ENCODE measurements around the gene TNFRSF13B. TPM values are rescaled to one million over a fixed set of nuclear protein-coding genes. Genes with fewer than 3 reads are reported as not detected.
A peak's percentile ranks its signal among the peaks of the same experiment; 100 is the strongest.

The TNFRSF13B gene
- total RNA-seq (2014; rRNA removed) (not detected in 2 replicates), Bru-seq, nascent RNA (percentile 8 among the genes with signal in this experiment), BruChase-seq, experiment 1, labeled RNA remaining after a 6-hour chase (percentile 4 among the genes with signal in this experiment), BruChase-seq, experiment 2, labeled RNA remaining after a 2-hour chase (percentile 3 among the genes with signal in this experiment)
- long read RNA-seq: 0 reads

GRCh38 chr17:16971458-16972338, at the start of gene TNFRSF13B:
TSS of gene TNFRSF13B (minus strand) at chr17:16972118. CDS start at chr17:16972075, 43 bp downstream.
- no peaks in the 10 kb centered on the region for H3K79me2 ChIP-seq (ENCODE audit: low read length)
- no TSS peak for BruUV-seq (replicated peaks)
- H3K36me3 ChIP-seq (ENCODE audit: low read depth, low read length): no peaks in the 10 kb centered on the region
- H3K9me3 ChIP-seq (ENCODE audit: low read length): no peaks in the 10 kb centered on the region
- no peak within 1 kb of the TSS for H2AFZ ChIP-seq (ENCODE audit: low read length)
- intact Hi-C loops (cut with micrococcal nuclease): no loop called here
- H3K9me2 ChIP-seq (replicated peaks; ENCODE audit: low read length): no peaks in the 10 kb centered on the region
- no peak within 1 kb of the TSS for H3K27ac ChIP-seq (ENCODE audit: low read length)
- H3F3A ChIP-seq (ENCODE audit: low read length, unreplicated experiment): no peaks in the 10 kb centered on the region
- no peak within 1 kb of the TSS for H3K4me2 ChIP-seq (ENCODE audit: low read length)
- H3K9ac ChIP-seq (ENCODE audit: low read length): no peak within 1 kb of the TSS
- H3K4me3 ChIP-seq (ENCODE audit: low read length): no peak within 1 kb of the TSS
- H3K27me3 ChIP-seq (ENCODE audit: low read length): no peaks in the 10 kb centered on the region
- CTCF ChIA-PET: no interaction called here
- ATAC-seq (no peak), DNase-seq (no peak)
- POLR2A ChIA-PET (ENCODE audit: unreplicated experiment): no interaction called here
- TF ChIP-seq EZH2phosphoT487 (IDR thresholded peaks at IDR 0.05; ENCODE audit: borderline replicate concordance, low read length): no peak
- no peak for TF ChIP-seq CTCF (conservative IDR thresholded peaks at IDR 0.05; ENCODE audit: low read depth, low read length)
- TF ChIP-seq EZH2 (IDR thresholded peaks at IDR 0.05; ENCODE audit: low read length, unreplicated experiment): no peak
- peaks cover 7% of the 10 kb centered on the region; the same call in 1 of the 2 replicates for H3K4me1 ChIP-seq (ENCODE audit: insufficient read depth, low read length)
- H4K20me1 ChIP-seq (ENCODE audit: low read length): no peaks in the 10 kb centered on the region

- no peaks in the 10 kb centered on the region for H3K9me2 ChIP-seq (replicated peaks; ENCODE audit: low read length)
- CTCF ChIA-PET: no interaction called here
- H3F3A ChIP-seq (ENCODE audit: low read length, unreplicated experiment): no peaks in the 10 kb centered on the region
- BruUV-seq (replicated peaks): no TSS peak
- H3K79me2 ChIP-seq (ENCODE audit: low read length): peaks cover 20% of the 10 kb centered on the region; the same call in 1 of the 2 replicates
- H3K27ac ChIP-seq (ENCODE audit: low read length): no peak overlapping the region
- peaks cover 30% of the 10 kb centered on the region for H3K4me1 ChIP-seq (ENCODE audit: insufficient read depth, low read length)
- no peak for DNase-seq
- H4K20me1 ChIP-seq (ENCODE audit: low read length): no peaks in the 10 kb centered on the region
- H2AFZ ChIP-seq (ENCODE audit: low read length): no peak overlapping the region
- POLR2A ChIA-PET (ENCODE audit: unreplicated experiment): interaction anchor here (0.7 kb wide), 1 partner anchor 70 kb away, joined by 3 read pairs; no protein-coding TSS in a partner anchor
- no peak overlapping the region for H3K9ac ChIP-seq (ENCODE audit: low read length)
- H3K4me3 ChIP-seq (ENCODE audit: low read length): no peak overlapping the region
- no peaks in the 10 kb centered on the region for H3K9me3 ChIP-seq (ENCODE audit: low read length)
- no peaks in the 10 kb centered on the region for H3K27me3 ChIP-seq (ENCODE audit: low read length)
- intact Hi-C loops (cut with micrococcal nuclease): no loop called here
- no peak for TF ChIP-seq EZH2 (IDR thresholded peaks at IDR 0.05; ENCODE audit: low read length, unreplicated experiment)
- no peak for TF ChIP-seq EZH2phosphoT487 (IDR thresholded peaks at IDR 0.05; ENCODE audit: borderline replicate concordance, low read length)
- TF ChIP-seq CTCF (conservative IDR thresholded peaks at IDR 0.05; ENCODE audit: low read depth, low read length): no peak
- no peaks in the 10 kb centered on the region for H3K36me3 ChIP-seq (ENCODE audit: low read depth, low read length)
- H3K4me2 ChIP-seq (ENCODE audit: low read length): no peak overlapping the region
- no peak for ATAC-seq
Measured at GRCh38 chr17:17021194-17021863, 49.4 kb upstream of the TNFRSF13B start.
